Astrocyte of the cerebellum (primary cell): ENCODE measurements around the gene URM1.
"Not testable (repeated sequence)": the region's sequence is repeated elsewhere in the genome, so short reads cannot be mapped to it uniquely, and the experiment has no call there.

Experiments
- DNase-seq: peaks from one replicate; pipeline ENCODE4 v3.0.0-alpha.2; 2011; ENCODE audit warnings: low read depth
- H3K4me3 ChIP-seq: 2 replicates; pipeline ENCODE4 v1.5.1; 2011; ENCODE audit warnings: mild to moderate bottlenecking, low read depth, low read length, moderate library complexity
- in situ Hi-C: cut with HindIII; loops from 2 replicates; pipeline ENCODE4 v1.10.0; 2017; ENCODE audit warnings: low sequenced_read_pairs
- TF ChIP-seq, protein P1 (sequence below): IDR thresholded peaks from 2 replicates; pipeline ENCODE4 v1.5.1; 2012; ENCODE audit warnings: low read length, low read depth, moderate library complexity, mild to moderate bottlenecking; ENCODE audit errors: missing control alignments

The URM1 gene

DNA sequence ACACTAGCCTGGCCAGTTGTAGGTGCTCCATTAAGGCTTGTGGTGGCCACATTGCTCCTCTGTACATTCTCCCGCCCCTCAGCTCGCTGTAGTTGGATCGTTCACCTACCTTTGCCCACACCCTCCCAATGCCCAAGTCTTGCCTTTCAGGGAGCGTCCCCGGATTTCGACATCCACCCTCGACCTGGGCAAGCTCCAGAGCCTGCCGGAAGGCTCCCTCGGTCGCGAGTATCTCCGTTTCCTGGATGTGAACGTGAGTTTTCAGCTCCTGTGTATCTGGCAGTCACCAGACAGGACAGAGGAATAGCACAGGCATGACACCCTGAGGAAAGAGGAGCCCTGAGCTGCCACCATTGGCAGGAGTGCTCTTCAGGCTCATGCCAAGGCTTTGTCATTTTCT is 45.5 kb upstream of the URM1 start:
- TF ChIP-seq, protein P1, sequence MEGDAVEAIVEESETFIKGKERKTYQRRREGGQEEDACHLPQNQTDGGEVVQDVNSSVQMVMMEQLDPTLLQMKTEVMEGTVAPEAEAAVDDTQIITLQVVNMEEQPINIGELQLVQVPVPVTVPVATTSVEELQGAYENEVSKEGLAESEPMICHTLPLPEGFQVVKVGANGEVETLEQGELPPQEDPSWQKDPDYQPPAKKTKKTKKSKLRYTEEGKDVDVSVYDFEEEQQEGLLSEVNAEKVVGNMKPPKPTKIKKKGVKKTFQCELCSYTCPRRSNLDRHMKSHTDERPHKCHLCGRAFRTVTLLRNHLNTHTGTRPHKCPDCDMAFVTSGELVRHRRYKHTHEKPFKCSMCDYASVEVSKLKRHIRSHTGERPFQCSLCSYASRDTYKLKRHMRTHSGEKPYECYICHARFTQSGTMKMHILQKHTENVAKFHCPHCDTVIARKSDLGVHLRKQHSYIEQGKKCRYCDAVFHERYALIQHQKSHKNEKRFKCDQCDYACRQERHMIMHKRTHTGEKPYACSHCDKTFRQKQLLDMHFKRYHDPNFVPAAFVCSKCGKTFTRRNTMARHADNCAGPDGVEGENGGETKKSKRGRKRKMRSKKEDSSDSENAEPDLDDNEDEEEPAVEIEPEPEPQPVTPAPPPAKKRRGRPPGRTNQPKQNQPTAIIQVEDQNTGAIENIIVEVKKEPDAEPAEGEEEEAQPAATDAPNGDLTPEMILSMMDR, result no peak
- no peak for DNase-seq
- in situ Hi-C loops, result no loop called here
- H3K4me3 ChIP-seq, result no peak overlapping the region

DNA sequence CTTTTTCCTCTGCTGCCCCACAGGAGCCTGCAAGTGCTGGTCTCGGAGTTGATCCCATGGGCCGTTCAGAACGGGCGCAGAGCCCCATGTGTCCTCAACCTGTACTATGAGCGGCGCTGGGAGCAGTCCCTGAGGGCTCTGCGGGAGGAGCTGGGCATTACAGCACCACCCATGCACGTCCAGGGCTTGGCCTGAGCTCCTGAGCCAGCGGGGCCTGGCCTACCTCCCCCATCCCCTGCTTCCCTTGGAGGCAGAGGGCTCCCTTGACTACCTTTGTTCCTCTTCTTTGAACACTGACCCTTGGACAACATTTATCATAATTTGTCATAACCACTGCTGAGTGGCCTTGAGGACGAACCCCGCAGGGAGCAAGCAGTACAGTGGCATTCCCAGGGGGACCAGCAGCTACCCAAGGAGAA is 37.7 kb upstream of the URM1 start:
- in situ Hi-C loops, result no loop called here
- no peak for DNase-seq
- TF ChIP-seq, protein P1, result no peak
- no peak overlapping the region for H3K4me3 ChIP-seq

DNA sequence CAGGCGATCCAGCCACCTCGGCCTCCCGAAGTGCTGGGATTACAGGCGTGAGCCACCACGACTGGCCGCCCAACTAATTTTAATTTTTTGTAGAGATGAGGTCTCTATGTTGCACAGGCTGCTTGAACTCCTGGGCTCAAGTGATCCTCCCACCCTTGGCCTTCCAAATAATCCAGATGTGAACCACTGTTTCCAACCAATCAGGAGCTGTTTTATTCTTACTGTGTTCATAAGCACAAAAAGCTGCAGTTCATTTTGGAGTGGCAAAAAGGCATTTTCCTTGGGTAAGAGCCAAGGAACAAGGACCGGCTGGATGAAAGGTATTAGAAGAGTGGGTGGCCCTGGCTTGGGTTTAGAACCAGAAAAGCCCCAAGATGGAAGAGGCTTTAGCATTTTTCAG is 36.0 kb upstream of the URM1 start:
- TF ChIP-seq, protein P1, result no peak
- no peak for DNase-seq
- in situ Hi-C loops, result no loop called here
- H3K4me3 ChIP-seq, result no peak overlapping the region

DNA sequence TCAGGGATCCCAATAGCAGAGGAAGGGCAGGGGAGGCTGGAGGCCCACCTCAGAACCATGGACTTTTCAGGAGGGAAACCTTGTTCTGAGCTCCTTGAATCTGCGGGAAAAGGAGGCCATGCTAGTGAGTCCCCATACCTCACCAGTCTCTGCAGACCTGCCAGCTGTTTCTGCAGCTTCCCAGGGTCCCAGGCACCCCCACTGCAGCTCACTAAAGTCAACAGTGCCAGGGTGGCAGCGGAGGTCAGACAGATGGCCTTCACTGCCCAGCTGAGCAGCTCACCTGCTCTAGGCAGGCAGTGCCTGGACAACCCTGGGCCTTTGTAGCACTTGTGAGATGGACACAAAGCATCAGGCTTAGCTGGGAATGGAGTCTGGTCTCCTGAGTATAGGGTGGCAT is 35.3 kb upstream of the URM1 start:
- no peak overlapping the region for H3K4me3 ChIP-seq
- in situ Hi-C loops, result no loop called here
- no peak for DNase-seq
- TF ChIP-seq, protein P1, result no peak

DNA sequence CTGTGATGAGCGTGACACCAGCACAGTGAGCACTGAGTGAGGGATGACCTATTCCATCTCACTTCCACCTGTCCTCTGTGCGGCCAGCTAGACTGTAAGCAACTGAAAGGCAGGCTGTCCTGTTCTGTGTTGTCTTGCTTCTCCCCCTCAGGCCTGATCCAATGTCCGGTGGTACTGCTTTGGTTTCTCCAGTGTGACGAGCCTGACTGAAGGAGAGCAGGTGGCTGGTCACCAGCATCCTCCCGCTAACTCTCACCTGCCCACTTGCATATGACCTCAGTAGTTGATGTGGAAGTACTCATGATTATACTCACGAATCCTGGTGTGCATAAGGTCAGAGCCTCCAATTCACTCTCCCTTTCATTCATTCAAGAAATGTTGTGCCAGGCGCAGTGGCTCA is 33.2 kb upstream of the URM1 start:
- DNase-seq, result no peak
- TF ChIP-seq, protein P1, result no peak
- in situ Hi-C loops, result no loop called here
- no peak overlapping the region for H3K4me3 ChIP-seq

DNA sequence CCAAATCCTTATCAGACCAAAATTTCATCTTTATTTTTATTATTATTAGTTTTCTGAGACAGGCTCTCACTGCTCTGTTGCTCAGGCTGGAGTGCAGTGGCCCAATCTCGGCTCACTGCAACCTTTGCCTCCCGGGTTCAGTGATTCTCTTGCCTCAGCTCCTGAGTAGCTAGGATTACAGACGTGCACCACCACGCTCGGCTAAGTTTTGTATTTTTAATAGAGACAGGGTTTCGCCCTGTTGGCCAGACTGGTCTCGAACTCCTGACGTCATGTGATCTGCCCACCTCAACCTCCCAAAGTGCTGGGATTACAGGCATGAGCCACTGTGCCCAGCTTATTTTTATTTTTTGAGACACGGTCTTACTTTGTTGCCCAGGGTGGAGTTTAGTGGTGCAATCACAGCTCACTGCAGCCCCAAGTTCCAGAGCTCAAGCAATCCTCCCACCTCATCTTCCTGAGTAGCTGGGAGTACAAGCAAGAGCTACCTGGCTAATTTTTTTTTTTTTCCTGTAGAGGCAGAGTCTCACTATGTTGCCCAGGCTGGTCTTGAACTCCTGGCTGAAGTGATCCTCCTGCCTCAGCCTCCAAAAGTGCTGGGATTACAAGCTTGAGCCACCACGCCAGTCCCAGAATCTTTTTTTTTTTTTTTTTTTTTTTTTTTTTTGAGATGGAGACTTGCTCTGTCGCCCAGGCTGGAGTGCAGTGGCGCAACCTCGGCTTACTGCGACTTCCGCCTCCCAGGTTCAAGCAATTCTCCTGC is 32.1 kb upstream of the URM1 start:
- in situ Hi-C loops, H3K4me3 ChIP-seq, DNase-seq: not testable (repeated sequence)

DNA sequence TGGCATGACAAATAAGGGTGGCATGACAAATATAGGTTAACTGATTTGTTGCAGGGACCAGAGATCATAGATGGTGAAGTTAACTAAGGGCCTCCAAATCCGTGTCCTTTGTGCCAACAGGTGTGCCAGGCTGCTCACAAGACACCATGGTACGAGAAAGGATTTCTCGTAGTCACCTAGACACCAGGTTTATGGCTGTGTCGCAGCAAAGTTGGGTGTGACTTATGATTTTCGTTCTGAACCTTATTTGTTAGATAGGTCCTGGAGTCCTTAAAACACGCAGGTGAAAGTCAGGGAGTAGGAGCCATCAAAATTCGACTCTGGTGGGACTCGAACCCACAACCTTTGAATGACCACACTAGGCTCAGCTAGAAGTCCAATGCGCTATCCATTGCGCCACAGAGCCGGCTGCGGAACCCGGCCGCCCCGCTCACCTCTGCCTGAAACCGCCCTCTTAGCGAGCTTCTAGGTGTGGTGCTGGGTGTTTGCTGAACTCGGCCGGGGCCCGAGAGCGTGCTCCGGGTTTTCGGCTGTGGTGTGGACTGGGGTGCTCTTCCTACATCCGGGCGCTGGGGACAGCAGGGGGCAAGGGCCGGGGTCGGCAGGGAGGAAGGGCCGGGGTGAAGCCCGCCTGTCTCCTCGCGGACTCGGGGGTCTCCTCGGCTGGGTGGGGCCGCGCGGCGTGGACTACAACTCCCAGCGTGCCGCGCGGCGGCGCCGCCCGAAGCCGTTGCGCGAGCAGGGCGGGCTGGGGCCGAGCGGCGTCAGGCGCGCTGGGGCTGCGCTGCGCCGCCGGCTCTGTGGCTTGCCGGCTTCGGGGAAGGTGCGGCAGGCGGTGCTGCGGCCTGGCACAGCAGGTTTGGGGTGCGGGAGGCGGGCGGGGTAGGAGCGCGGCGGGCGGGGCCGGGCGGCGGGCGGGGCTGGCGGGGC is 31.1 kb upstream of the URM1 start, which contains the start of gene SLC27A4:
Gene SLC27A4 (plus strand): TSS at position 767 of the 930 bp plus-strand sequence. CDS start 2,606 bp downstream, outside the sequence.
- TF ChIP-seq, protein P1, result no peak
- no peak for DNase-seq
- peak within 1 kb of the TSS; percentile 74 for H3K4me3 ChIP-seq
- in situ Hi-C loops, result no loop called here
